HepG2 (cell line): ENCODE results near the gene CRISP3. TPM values are rescaled to one million over a fixed set of nuclear protein-coding genes. Genes with fewer than 3 reads are reported as not detected.
A peak's percentile ranks its signal among the peaks of the same experiment; 100 is the strongest.

Experiments used
- ELF3 ChIP-seq: IDR thresholded peaks from 2 replicates; pipeline ENCODE4 v1.6.1; 2016; ENCODE audit warnings: missing genetic modification reagents, missing compliant biosample characterization
- FOXA3 ChIP-seq: IDR thresholded peaks from 2 replicates; pipeline ENCODE4 v1.6.1; 2016; ENCODE audit warnings: missing genetic modification reagents, missing compliant biosample characterization
- GATAD2A ChIP-seq: IDR thresholded peaks from 2 replicates; pipeline ENCODE4 v1.6.1; 2016
- HOXA3 ChIP-seq: sonication (generic); formaldehyde crosslinking; IDR thresholded peaks from 2 replicates; pipeline ENCODE4 v1.5.0; 2020; ENCODE audit warnings: missing genetic modification reagents
- JARID2 ChIP-seq: sonication (generic); formaldehyde crosslinking; IDR thresholded peaks from 2 replicates; pipeline ENCODE4 v1.8.1; 2023; ENCODE audit warnings: missing genetic modification reagents, inconsistent platforms; ENCODE audit not compliant: insufficient replicate concordance
- NR2F1 ChIP-seq, 2 experiments: fragments of 450-650 bp in 1 of 2; formaldehyde crosslinking in 1 of 2; IDR thresholded peaks; 2 replicates each; pipeline versions ENCODE4 v1.5.0 to v1.6.1; 2016 to 2020; ENCODE audit warnings: mild to moderate bottlenecking in 1 of 2, missing compliant biosample characterization in 1 of 2, missing genetic modification reagents in 1 of 2, moderate library complexity in 1 of 2
- PTBP1 ChIP-seq: fragments of 200-400 bp; formaldehyde crosslinking; IDR thresholded peaks from 2 replicates; pipeline ENCODE4 v1.6.1; 2018; ENCODE audit warnings: low read length, low read depth; ENCODE audit not compliant: poor library complexity, severe bottlenecking
- RBAK ChIP-seq: sonication (generic); formaldehyde crosslinking; IDR thresholded peaks from 2 replicates; pipeline ENCODE4 v1.5.1; 2020; ENCODE audit warnings: mild to moderate bottlenecking, missing genetic modification reagents
- SP5 ChIP-seq: IDR thresholded peaks from 2 replicates; pipeline ENCODE4 v1.6.1; 2016; ENCODE audit warnings: low read depth, borderline replicate concordance
- ZMYM4 ChIP-seq: sonication (generic); formaldehyde crosslinking; IDR thresholded peaks from 2 replicates; pipeline ENCODE4 v1.8.1; 2023; ENCODE audit warnings: mild to moderate bottlenecking, missing genetic modification reagents
- ZNF317 ChIP-seq: sonication (generic); formaldehyde crosslinking; IDR thresholded peaks from 2 replicates; pipeline ENCODE4 v1.5.0; 2020; ENCODE audit warnings: mild to moderate bottlenecking, missing genetic modification reagents
- ZNF772 ChIP-seq: sonication (generic); formaldehyde crosslinking; IDR thresholded peaks from 2 replicates; pipeline ENCODE4 v1.5.0; 2020; ENCODE audit warnings: mild to moderate bottlenecking, missing genetic modification reagents
- ZSCAN9 ChIP-seq: IDR thresholded peaks from 2 replicates; pipeline ENCODE4 v1.6.1; 2016; ENCODE audit warnings: borderline replicate concordance
- polyA plus RNA-seq, 8 experiments: library from polyadenylated mRNA; depleted of rRNA in 3 of 8; stranded (reverse) in 7 of 8; unstranded in 1 of 8; fragments of >200 nt; fragmentation: Illumina TruSeq in 4 of 8; extraction: Trizol in 4 of 8; gene quantifications; 2 replicates each; pipeline versions ENCODE4 v1.2.1 to v1.2.3, GENCODE V29; 2011 to 2016; ENCODE audit warnings: low read depth in 4 of 8, missing spikeins in 1 of 8, mixed read lengths in 1 of 8; ENCODE audit not compliant: insufficient read depth in 1 of 8
- total RNA-seq, 5 experiments: library from RNA; depleted of rRNA; stranded (reverse); fragments of >200 nt; fragmentation: Illumina TruSeq; extraction: Trizol; gene quantifications; 2 replicates each; pipeline ENCODE4 v1.2.3, GENCODE V29; 2016; ENCODE audit warnings: low read depth in 1 of 5
- TF ChIP-seq, protein P1 (sequence below): sonication (generic); formaldehyde crosslinking; IDR thresholded peaks from 2 replicates; pipeline ENCODE4 v1.4.0; 2020; ENCODE audit warnings: missing genetic modification reagents
- TF ChIP-seq, protein P2 (sequence below): IDR thresholded peaks from 2 replicates; pipeline ENCODE4 v1.6.1; 2018; ENCODE audit warnings: missing genetic modification reagents
- TF ChIP-seq, protein P3 (sequence below): IDR thresholded peaks from 2 replicates; pipeline ENCODE4 v1.6.1; 2016
- TF ChIP-seq, protein P4 (sequence below): IDR thresholded peaks from 2 replicates; pipeline ENCODE4 v1.6.1; 2016; ENCODE audit warnings: low read depth, missing genetic modification reagents, missing compliant biosample characterization
- TF ChIP-seq, protein P5 (sequence below): IDR thresholded peaks from 2 replicates; pipeline ENCODE4 v1.4.0; 2020; ENCODE audit warnings: mild to moderate bottlenecking, missing genetic modification reagents

Gene CRISP3
- total and polyA plus RNA-seq, 2 of the 13 experiments (the other 11 are each of a cell fraction or from before 2014, with no cell fraction given): not detected

DNA sequence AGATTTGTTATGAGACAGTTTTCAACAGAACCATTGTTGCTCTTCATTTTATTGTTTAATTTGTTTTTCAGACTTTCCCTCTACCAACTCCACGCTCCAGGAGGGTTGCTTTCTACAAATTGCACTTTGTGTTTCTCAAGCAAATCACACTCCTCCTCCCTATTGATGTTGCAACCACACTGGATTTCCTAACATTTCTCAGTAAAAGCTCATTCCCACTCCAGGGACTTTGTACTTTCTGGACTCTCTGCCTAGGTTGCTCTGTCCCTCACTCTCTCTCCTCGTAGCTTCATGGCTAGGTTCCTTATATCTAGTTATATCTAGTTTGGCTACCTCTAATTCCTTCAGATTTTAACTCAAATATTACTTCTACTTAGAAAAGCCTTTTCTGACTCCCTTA, 22.6 kb upstream of the CRISP3 start (continued):
- TF ChIP-seq, protein P1, sequence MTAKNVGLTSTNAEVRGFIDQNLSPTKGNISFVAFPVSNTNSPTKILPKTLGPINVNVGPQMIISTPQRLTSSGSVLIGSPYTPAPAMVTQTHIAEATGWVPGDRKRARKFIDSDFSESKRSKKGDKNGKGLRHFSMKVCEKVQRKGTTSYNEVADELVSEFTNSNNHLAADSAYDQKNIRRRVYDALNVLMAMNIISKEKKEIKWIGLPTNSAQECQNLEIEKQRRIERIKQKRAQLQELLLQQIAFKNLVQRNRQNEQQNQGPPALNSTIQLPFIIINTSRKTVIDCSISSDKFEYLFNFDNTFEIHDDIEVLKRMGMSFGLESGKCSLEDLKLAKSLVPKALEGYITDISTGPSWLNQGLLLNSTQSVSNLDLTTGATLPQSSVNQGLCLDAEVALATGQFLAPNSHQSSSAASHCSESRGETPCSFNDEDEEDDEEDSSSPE (CRISPR knock-in tag): peak; percentile 64
- TF ChIP-seq PTBP1 (no peak), JARID2 (no peak), FOXA3 (CRISPR knock-in tag) (peak; percentile 78), HOXA3 (peak; percentile 58; the same call in 1 of the 2 replicates), ZNF772 (no peak), ZMYM4 (CRISPR knock-in tag) (peak; percentile 89), ELF3 (peak; percentile 65; the same call in 1 of the 2 replicates), RBAK (CRISPR knock-in tag) (no peak), ZNF317 (no peak), GATAD2A (CRISPR knock-in tag) (peak; percentile 98), NR2F1 (CRISPR knock-in tag; IDR thresholded peaks at IDR 0.05) (no peak), SP5 (CRISPR knock-in tag) (peak; percentile 84), ZSCAN9 (CRISPR knock-in tag) (peak; percentile 61; the same call in 1 of the 2 replicates)
- TF ChIP-seq, protein P2, sequence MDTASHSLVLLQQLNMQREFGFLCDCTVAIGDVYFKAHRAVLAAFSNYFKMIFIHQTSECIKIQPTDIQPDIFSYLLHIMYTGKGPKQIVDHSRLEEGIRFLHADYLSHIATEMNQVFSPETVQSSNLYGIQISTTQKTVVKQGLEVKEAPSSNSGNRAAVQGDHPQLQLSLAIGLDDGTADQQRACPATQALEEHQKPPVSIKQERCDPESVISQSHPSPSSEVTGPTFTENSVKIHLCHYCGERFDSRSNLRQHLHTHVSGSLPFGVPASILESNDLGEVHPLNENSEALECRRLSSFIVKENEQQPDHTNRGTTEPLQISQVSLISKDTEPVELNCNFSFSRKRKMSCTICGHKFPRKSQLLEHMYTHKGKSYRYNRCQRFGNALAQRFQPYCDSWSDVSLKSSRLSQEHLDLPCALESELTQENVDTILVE (CRISPR knock-in tag): peak; percentile 84; the same call in 1 of the 2 replicates
- TF ChIP-seq, protein P3, sequence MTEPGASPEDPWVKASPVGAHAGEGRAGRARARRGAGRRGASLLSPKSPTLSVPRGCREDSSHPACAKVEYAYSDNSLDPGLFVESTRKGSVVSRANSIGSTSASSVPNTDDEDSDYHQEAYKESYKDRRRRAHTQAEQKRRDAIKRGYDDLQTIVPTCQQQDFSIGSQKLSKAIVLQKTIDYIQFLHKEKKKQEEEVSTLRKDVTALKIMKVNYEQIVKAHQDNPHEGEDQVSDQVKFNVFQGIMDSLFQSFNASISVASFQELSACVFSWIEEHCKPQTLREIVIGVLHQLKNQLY (CRISPR knock-in tag): 0 out of 2 replicates have a peak, but pooled peaks have one; percentile 28
- TF ChIP-seq, protein P4, sequence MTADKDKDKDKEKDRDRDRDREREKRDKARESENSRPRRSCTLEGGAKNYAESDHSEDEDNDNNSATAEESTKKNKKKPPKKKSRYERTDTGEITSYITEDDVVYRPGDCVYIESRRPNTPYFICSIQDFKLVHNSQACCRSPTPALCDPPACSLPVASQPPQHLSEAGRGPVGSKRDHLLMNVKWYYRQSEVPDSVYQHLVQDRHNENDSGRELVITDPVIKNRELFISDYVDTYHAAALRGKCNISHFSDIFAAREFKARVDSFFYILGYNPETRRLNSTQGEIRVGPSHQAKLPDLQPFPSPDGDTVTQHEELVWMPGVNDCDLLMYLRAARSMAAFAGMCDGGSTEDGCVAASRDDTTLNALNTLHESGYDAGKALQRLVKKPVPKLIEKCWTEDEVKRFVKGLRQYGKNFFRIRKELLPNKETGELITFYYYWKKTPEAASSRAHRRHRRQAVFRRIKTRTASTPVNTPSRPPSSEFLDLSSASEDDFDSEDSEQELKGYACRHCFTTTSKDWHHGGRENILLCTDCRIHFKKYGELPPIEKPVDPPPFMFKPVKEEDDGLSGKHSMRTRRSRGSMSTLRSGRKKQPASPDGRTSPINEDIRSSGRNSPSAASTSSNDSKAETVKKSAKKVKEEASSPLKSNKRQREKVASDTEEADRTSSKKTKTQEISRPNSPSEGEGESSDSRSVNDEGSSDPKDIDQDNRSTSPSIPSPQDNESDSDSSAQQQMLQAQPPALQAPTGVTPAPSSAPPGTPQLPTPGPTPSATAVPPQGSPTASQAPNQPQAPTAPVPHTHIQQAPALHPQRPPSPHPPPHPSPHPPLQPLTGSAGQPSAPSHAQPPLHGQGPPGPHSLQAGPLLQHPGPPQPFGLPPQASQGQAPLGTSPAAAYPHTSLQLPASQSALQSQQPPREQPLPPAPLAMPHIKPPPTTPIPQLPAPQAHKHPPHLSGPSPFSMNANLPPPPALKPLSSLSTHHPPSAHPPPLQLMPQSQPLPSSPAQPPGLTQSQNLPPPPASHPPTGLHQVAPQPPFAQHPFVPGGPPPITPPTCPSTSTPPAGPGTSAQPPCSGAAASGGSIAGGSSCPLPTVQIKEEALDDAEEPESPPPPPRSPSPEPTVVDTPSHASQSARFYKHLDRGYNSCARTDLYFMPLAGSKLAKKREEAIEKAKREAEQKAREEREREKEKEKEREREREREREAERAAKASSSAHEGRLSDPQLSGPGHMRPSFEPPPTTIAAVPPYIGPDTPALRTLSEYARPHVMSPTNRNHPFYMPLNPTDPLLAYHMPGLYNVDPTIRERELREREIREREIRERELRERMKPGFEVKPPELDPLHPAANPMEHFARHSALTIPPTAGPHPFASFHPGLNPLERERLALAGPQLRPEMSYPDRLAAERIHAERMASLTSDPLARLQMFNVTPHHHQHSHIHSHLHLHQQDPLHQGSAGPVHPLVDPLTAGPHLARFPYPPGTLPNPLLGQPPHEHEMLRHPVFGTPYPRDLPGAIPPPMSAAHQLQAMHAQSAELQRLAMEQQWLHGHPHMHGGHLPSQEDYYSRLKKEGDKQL (CRISPR knock-in tag): peak; percentile 68; the same call in 1 of the 2 replicates
- TF ChIP-seq, protein P5, sequence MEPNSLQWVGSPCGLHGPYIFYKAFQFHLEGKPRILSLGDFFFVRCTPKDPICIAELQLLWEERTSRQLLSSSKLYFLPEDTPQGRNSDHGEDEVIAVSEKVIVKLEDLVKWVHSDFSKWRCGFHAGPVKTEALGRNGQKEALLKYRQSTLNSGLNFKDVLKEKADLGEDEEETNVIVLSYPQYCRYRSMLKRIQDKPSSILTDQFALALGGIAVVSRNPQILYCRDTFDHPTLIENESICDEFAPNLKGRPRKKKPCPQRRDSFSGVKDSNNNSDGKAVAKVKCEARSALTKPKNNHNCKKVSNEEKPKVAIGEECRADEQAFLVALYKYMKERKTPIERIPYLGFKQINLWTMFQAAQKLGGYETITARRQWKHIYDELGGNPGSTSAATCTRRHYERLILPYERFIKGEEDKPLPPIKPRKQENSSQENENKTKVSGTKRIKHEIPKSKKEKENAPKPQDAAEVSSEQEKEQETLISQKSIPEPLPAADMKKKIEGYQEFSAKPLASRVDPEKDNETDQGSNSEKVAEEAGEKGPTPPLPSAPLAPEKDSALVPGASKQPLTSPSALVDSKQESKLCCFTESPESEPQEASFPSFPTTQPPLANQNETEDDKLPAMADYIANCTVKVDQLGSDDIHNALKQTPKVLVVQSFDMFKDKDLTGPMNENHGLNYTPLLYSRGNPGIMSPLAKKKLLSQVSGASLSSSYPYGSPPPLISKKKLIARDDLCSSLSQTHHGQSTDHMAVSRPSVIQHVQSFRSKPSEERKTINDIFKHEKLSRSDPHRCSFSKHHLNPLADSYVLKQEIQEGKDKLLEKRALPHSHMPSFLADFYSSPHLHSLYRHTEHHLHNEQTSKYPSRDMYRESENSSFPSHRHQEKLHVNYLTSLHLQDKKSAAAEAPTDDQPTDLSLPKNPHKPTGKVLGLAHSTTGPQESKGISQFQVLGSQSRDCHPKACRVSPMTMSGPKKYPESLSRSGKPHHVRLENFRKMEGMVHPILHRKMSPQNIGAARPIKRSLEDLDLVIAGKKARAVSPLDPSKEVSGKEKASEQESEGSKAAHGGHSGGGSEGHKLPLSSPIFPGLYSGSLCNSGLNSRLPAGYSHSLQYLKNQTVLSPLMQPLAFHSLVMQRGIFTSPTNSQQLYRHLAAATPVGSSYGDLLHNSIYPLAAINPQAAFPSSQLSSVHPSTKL (CRISPR knock-in tag): peak; percentile 97
